Osteocyte (in vitro differentiated cells): Measurements from ENCODE around the gene CENPA. TPM values are rescaled to one million over a fixed set of nuclear protein-coding genes. Genes with fewer than 3 reads are reported as not detected.
"Not testable (repeated sequence)": the region's sequence is repeated elsewhere in the genome, so short reads cannot be mapped to it uniquely, and the experiment has no call there.

Experiments used
- DNase-seq: peaks from one replicate; pipeline ENCODE4 v3.0.0; 2021; ENCODE audit warnings: mixed read lengths; ENCODE audit not compliant: unreplicated experiment; ENCODE audit errors: extremely low spot score
- H3K27ac Mint-ChIP-seq: one replicate; pipeline ENCODE4 v1.8.0; 2021; ENCODE audit warnings: mild to moderate bottlenecking, mixed read lengths; ENCODE audit not compliant: unreplicated experiment
- H3K27me3 Mint-ChIP-seq: one replicate; pipeline ENCODE4 v1.8.0; 2021; ENCODE audit warnings: mixed read lengths; ENCODE audit not compliant: unreplicated experiment
- H3K36me3 Mint-ChIP-seq: one replicate; pipeline ENCODE4 v1.8.0; 2021; ENCODE audit warnings: mixed read lengths; ENCODE audit not compliant: unreplicated experiment
- H3K4me1 Mint-ChIP-seq: one replicate; pipeline ENCODE4 v1.8.0; 2021; ENCODE audit warnings: mixed read lengths; ENCODE audit not compliant: unreplicated experiment
- H3K4me3 Mint-ChIP-seq: one replicate; pipeline ENCODE4 v1.8.0; 2021; ENCODE audit warnings: mild to moderate bottlenecking, moderate library complexity, mixed read lengths; ENCODE audit not compliant: unreplicated experiment
- H3K9me3 Mint-ChIP-seq: one replicate; pipeline ENCODE4 v1.8.0; 2021; ENCODE audit warnings: mixed read lengths; ENCODE audit not compliant: unreplicated experiment
- total RNA-seq: library from RNA; stranded (reverse); gene quantifications from 2 replicates; pipeline ENCODE4 v1.2.1, GENCODE V29; 2021
- TF ChIP-seq, protein P1 (sequence below): fragments of 200-600 bp; sonication (generic); IDR thresholded peaks from 2 replicates; pipeline ENCODE4 v1.5.0; 2021; ENCODE audit warnings: antibody characterized with exemption, mild to moderate bottlenecking, moderate library complexity

The CENPA gene
- total RNA-seq, 1 donor from 2014 or later, result 4.6 TPM

DNA sequence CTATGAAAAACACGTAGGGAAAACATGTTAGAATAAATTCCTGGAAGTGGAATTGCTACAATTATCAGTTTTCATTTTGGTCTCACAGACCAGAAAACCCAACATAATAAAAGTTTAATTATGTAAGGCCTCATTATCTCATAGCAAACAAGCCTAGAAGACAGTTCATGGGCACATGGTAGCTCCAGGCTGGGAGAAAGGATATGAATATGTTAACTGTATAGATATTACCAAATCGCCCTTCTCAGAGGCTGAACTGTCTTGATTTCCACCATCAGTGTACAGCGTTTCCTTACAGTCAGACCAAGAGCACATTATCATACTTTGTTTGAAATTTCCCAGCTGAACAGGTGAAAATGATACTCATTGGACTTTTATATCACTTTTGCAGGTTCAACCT lies 38.9 kb upstream of the CENPA start:
- H3K4me1 Mint-ChIP-seq, result peaks cover 4% of the 10 kb centered on the region
- H3K36me3 Mint-ChIP-seq, result no peaks in the 10 kb centered on the region
- no peak overlapping the region for H3K27ac Mint-ChIP-seq
- no peaks in the 10 kb centered on the region for H3K27me3 Mint-ChIP-seq
- TF ChIP-seq, protein P1, sequence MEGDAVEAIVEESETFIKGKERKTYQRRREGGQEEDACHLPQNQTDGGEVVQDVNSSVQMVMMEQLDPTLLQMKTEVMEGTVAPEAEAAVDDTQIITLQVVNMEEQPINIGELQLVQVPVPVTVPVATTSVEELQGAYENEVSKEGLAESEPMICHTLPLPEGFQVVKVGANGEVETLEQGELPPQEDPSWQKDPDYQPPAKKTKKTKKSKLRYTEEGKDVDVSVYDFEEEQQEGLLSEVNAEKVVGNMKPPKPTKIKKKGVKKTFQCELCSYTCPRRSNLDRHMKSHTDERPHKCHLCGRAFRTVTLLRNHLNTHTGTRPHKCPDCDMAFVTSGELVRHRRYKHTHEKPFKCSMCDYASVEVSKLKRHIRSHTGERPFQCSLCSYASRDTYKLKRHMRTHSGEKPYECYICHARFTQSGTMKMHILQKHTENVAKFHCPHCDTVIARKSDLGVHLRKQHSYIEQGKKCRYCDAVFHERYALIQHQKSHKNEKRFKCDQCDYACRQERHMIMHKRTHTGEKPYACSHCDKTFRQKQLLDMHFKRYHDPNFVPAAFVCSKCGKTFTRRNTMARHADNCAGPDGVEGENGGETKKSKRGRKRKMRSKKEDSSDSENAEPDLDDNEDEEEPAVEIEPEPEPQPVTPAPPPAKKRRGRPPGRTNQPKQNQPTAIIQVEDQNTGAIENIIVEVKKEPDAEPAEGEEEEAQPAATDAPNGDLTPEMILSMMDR, result no peak
- H3K9me3 Mint-ChIP-seq, result peaks cover 4% of the 10 kb centered on the region
- DNase-seq, result no peak
- no peak overlapping the region for H3K4me3 Mint-ChIP-seq

DNA sequence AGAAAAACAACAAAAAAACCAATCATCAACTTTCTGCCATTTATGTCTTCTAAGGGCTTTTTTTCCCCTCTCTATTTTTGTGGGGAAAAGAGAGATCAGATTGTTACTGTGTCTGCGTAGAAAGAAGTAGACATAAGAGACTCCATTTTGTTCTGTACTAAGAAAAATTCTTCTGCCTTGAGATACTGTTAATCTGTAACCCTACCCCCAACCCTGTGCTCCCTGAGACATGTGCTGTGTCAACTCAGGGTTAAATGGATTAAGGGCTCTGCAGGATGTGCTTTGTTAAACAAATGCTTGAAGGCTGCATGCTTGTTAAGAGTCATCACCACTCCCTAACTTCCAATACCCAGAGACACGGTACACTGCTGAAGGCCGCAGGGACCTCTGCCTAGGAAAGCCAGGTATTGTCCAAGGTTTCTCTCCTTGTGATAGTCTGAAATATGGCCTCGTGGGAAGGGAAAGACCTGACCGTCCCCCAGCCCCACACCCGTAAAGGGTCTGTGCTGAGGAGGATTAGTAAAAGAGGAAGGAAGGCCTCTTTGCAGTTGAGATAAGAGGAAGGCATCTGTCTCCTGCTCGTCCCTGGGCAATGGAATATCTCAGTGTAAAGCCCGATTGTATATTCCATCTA lies 36.0 kb upstream of the CENPA start:
- H3K4me3 Mint-ChIP-seq, H3K36me3 Mint-ChIP-seq, H3K27ac Mint-ChIP-seq, H3K9me3 Mint-ChIP-seq, DNase-seq, H3K27me3 Mint-ChIP-seq: not testable (repeated sequence)
- H3K4me1 Mint-ChIP-seq, result peaks cover 13% of the 10 kb centered on the region

DNA sequence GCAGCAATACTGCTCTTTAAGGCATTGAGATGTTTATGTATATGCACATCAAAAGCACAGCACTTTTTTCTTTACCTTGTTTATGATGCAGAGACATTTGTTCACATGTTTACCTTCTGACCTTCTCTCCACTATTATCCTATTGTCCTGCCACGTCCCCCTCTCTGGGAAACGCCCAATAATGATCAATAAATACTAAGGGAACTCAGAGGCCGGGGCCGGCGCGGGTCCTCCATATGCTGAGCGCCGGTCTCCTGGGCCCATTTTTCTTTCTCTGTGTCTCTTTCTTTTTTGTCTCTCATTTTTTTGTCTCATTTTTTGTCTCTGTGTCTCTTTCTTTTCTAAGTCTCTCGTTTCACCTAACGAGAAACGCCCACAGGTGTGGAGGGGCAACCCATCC lies 35.4 kb upstream of the CENPA start:
- H3K9me3 Mint-ChIP-seq, H3K27me3 Mint-ChIP-seq, H3K36me3 Mint-ChIP-seq, H3K27ac Mint-ChIP-seq, H3K4me3 Mint-ChIP-seq, DNase-seq: not testable (repeated sequence)
- peaks cover 13% of the 10 kb centered on the region for H3K4me1 Mint-ChIP-seq

DNA sequence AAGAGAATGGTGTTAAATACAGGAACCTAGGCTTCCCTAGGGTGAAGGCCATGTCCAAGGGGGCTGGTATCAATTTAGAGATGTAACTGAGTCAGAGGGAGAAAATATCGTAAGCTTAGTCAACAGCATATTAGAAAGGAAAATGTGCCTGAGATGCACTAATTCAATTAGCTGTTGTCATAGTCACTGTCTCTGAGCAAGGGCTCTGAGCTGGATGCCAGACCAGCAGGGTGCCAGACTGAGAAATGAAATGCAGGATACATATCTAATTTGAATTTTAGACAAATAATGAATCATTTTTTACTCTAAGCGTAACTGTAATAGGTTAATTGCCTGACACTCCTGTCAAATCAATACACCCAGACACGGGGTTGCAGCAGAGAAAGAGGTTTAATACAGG lies 33.2 kb upstream of the CENPA start:
- DNase-seq, result no peak
- peaks cover 4% of the 10 kb centered on the region for H3K9me3 Mint-ChIP-seq
- TF ChIP-seq, protein P1, result no peak
- H3K27me3 Mint-ChIP-seq, result no peaks in the 10 kb centered on the region
- no peak overlapping the region for H3K4me3 Mint-ChIP-seq
- H3K27ac Mint-ChIP-seq, result no peak overlapping the region
- peaks cover 21% of the 10 kb centered on the region for H3K4me1 Mint-ChIP-seq
- H3K36me3 Mint-ChIP-seq, result no peaks in the 10 kb centered on the region

DNA sequence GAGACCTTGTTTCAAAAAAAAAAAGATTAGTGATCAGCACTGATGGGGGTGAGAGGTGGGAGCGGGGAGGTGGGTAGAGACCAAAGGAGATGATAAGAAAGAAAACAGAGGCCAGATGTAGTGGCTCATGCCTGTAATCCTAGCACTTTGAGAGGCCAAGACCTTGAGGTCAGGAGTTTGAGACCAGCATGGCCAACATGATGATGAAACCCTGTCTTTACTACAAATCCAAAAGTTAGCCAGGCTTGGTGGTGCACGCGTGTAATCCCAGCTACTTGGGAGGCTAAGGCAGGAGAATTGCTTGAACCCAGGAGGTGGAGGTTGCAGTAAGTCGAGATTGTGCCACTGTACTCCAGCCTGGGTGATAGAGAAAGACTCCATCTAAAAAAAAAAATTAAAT lies 31.3 kb upstream of the CENPA start:
- Mint-ChIP-seq H3K27me3 (no peaks in the 10 kb centered on the region), H3K4me3 (no peak overlapping the region), H3K4me1 (peaks cover 35% of the 10 kb centered on the region), H3K9me3 (peaks cover 4% of the 10 kb centered on the region), H3K36me3 (no peaks in the 10 kb centered on the region), H3K27ac (no peak overlapping the region)
- no peak for DNase-seq
- TF ChIP-seq, protein P1, result no peak

DNA sequence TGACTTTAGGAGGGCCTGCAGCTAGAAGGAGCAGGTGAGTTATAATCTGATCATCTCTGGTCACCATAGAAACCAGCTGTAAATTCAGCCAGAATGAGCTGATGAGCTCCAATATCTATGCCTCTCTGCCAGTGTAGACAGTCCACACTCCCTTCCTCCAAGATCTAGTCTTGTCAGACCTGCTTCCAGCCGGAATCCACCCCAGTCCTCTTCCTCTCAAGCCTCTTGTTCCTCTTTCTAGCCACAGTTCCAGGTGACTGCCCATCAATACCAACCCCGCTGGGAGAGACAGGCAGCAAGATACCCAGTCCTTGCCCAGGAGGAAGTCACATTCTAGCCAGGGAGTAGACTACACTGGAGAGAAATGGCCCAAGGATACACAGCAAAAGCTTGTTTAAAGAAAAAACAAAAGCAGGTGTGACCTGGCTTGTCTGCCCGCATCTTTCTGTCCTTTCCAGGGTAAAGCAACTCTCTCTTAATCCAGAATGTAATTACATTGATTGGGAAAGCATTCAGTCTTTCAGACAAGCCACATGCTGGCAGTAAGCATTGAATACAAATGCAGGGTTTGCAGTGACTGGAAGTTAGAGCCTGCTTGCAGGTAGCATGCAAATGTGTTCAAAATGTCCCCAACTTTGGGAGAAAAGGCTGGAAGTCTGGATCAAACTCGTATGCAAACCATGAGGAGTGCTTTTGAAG lies 30.7 kb upstream of the CENPA start:
- H3K4me1 Mint-ChIP-seq, result peaks cover 32% of the 10 kb centered on the region

More for the DNA sequence above, 30.7 kb upstream of the CENPA start:
- DNase-seq, result no peak
- no peaks in the 10 kb centered on the region for H3K36me3 Mint-ChIP-seq
- no peaks in the 10 kb centered on the region for H3K27me3 Mint-ChIP-seq
- H3K4me3 Mint-ChIP-seq, result no peak overlapping the region
- H3K9me3 Mint-ChIP-seq, result peaks cover 4% of the 10 kb centered on the region
- TF ChIP-seq, protein P1, result no peak
- no peak overlapping the region for H3K27ac Mint-ChIP-seq
